ENCODE measurements around the gene DERA.

Gene DERA

DNA sequence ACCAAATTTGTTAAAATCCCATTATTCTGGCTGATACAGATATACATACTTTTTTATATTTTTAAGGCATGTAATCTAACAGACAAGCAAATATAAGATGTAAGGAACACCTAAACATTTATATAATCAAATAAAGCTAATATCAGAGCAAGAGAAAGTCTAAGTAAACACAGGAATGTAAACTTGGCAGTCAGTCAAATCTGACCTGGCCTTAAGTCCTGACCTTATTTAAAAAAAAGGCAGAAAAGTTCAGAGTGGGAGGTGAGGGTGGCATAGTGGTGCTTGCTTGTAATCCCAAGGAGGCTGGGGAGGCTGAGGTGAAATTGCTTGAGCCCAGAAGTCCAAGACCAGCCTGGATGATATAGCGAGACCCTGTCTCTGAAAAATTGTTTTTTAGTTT lies 152.6 kb downstream of the DERA start:
- Histone ChIP-seq H3K27me3 (peaks cover 2% of the 10 kb centered on the region), H3K27ac (no peak overlapping the region), H3K4me3 (ENCODE audit: low read depth in 1 of 2, low read length in 1 of 2) (no peak overlapping the region), H3K9me3 (no peaks in the 10 kb centered on the region), H3K4me1 (ENCODE audit: control insufficient read depth in 1 of 2, insufficient read depth in 1 of 2, low read depth in 1 of 2, low read length in 1 of 2) (no peaks in the 10 kb centered on the region), H3K36me3 (no peaks in the 10 kb centered on the region)
- TF ChIP-seq, protein P1, sequence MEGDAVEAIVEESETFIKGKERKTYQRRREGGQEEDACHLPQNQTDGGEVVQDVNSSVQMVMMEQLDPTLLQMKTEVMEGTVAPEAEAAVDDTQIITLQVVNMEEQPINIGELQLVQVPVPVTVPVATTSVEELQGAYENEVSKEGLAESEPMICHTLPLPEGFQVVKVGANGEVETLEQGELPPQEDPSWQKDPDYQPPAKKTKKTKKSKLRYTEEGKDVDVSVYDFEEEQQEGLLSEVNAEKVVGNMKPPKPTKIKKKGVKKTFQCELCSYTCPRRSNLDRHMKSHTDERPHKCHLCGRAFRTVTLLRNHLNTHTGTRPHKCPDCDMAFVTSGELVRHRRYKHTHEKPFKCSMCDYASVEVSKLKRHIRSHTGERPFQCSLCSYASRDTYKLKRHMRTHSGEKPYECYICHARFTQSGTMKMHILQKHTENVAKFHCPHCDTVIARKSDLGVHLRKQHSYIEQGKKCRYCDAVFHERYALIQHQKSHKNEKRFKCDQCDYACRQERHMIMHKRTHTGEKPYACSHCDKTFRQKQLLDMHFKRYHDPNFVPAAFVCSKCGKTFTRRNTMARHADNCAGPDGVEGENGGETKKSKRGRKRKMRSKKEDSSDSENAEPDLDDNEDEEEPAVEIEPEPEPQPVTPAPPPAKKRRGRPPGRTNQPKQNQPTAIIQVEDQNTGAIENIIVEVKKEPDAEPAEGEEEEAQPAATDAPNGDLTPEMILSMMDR (IDR thresholded peaks at IDR 0.05): no peak

DNA sequence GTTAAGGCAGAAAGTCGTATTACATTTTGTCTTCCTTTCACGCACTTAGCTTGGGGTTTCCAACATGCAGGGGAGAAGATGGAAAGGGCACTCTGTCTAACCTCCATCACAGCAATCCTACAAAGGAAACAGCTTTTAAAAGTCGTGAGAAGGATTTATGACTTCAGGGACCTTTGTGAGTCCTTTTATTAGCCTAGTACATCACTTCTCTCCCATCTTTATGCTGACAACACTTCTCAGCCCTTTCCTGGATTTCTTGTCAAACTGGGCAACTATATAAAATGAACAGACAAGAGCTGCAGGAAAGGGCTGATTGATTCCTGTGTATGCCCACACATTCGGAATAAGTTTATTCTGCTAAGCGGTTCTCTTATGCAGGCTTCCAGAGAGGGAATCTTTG lies 159.0 kb downstream of the DERA start:
- TF ChIP-seq, protein P1 (IDR thresholded peaks at IDR 0.05): no peak
- no peaks in the 10 kb centered on the region for H3K9me3 ChIP-seq

DNA sequence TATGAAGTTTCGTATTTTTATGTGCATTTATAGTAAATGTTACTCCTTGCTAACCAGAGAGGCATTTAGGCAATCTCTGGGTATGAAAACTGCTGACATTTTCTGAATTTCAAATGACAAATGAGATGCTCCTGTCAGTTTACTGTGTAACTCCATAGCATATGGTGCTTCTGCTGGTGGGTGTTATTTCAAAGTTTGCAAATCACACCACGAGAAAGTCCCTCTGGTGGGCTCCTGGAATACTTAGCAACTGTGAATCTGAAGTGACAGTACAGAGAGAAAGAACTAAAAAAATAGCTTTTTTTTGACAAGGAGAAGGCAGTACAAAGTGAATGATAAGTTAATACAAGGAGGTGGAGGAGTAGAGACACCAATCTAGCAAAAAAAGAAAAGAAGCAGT lies 161.5 kb downstream of the DERA start:
- H3K4me1 ChIP-seq (ENCODE audit: control insufficient read depth in 1 of 2, insufficient read depth in 1 of 2, low read depth in 1 of 2, low read length in 1 of 2): no peaks in the 10 kb centered on the region
- H3K27me3 ChIP-seq: peaks cover 24% of the 10 kb centered on the region
- H3K4me3 ChIP-seq (ENCODE audit: low read depth in 1 of 2, low read length in 1 of 2): no peak overlapping the region
- TF ChIP-seq, protein P1 (IDR thresholded peaks at IDR 0.05): no peak
- H3K36me3 ChIP-seq: no peaks in the 10 kb centered on the region
- H3K27ac ChIP-seq: no peak overlapping the region
- H3K9me3 ChIP-seq: no peaks in the 10 kb centered on the region

More for the DNA sequence above, 159.0 kb downstream of the DERA start:
- Histone ChIP-seq H3K27ac (no peak overlapping the region), H3K4me1 (ENCODE audit: control insufficient read depth in 1 of 2, insufficient read depth in 1 of 2, low read depth in 1 of 2, low read length in 1 of 2) (no peaks in the 10 kb centered on the region), H3K36me3 (no peaks in the 10 kb centered on the region), H3K4me3 (ENCODE audit: low read depth in 1 of 2, low read length in 1 of 2) (no peak overlapping the region), H3K27me3 (peaks cover 24% of the 10 kb centered on the region)

DNA sequence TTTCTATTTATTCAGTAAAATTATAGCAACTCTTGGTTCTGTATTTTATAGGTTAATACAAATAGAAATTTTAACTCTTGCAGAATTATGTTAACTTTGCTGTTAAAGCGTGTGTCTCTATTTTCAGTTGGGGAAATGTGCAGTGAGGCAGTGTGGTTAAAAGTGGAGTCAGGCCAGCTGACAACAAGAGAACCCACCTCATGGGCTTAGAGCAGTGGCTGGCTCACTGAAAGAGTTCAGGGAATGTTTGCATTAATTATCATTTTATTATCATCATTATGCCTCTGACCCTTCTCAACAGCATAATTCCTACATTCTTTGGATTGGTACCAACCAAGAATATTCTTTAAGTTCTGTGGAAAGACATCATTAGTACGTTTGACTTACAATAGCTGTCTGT lies 163.8 kb downstream of the DERA start:
- TF ChIP-seq, protein P1 (IDR thresholded peaks at IDR 0.05): no peak
- no peaks in the 10 kb centered on the region for H3K4me1 ChIP-seq (ENCODE audit: control insufficient read depth in 1 of 2, insufficient read depth in 1 of 2, low read depth in 1 of 2, low read length in 1 of 2)
- H3K9me3 ChIP-seq: no peaks in the 10 kb centered on the region
- H3K36me3 ChIP-seq: no peaks in the 10 kb centered on the region
- no peak overlapping the region for H3K27ac ChIP-seq
- H3K27me3 ChIP-seq: peaks cover 13% of the 10 kb centered on the region
- H3K4me3 ChIP-seq (ENCODE audit: low read depth in 1 of 2, low read length in 1 of 2): no peak overlapping the region

DNA sequence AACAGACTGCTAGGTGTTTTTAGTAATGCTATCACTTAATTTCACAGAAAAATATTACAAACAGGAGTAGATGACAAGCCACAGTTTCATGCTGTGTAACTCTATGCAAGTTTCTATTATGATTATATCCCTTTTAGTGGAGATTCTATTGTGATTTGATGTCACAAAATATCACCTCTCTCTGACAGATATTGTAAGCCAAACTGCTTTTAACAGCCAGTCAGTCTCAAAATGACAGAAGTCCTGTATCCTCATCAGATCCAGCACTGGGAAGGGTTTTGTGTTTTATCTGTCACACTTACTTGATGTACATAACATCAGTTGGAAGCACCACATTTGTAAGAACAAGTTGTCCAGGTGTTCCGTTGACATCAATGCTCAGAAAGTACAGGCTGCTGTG lies 164.8 kb downstream of the DERA start:
- Histone ChIP-seq H3K9me3 (no peaks in the 10 kb centered on the region), H3K4me3 (ENCODE audit: low read depth in 1 of 2, low read length in 1 of 2) (no peak overlapping the region), H3K4me1 (ENCODE audit: control insufficient read depth in 1 of 2, insufficient read depth in 1 of 2, low read depth in 1 of 2, low read length in 1 of 2) (no peaks in the 10 kb centered on the region), H3K36me3 (no peaks in the 10 kb centered on the region), H3K27me3 (peaks cover 4% of the 10 kb centered on the region), H3K27ac (no peak overlapping the region)
- TF ChIP-seq, protein P1 (IDR thresholded peaks at IDR 0.05): no peak

DNA sequence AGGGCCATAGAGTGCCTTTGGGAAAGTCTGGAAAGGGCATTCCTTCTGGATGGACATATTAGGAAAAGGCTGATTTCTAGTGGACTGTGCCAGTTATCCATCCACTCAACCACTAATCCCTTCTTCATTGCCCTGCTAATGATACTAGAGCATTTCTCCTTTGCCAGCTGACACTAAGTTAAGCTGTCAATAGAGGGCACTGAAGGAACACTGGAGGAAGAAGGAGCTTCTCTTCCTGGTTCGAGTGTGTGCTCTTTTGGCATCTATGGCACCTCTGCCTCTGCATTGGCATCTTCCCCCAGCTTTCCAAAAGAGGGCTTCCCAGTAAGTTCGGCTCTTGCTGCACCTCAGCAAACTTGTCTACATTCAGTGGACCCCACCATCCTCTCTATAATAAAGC lies 165.4 kb downstream of the DERA start:
- Histone ChIP-seq H3K27ac (no peak overlapping the region), H3K4me3 (ENCODE audit: low read depth in 1 of 2, low read length in 1 of 2) (no peak overlapping the region), H3K9me3 (no peaks in the 10 kb centered on the region), H3K36me3 (no peaks in the 10 kb centered on the region), H3K4me1 (ENCODE audit: control insufficient read depth in 1 of 2, insufficient read depth in 1 of 2, low read depth in 1 of 2, low read length in 1 of 2) (no peaks in the 10 kb centered on the region), H3K27me3 (no peaks in the 10 kb centered on the region)
- TF ChIP-seq, protein P1 (IDR thresholded peaks at IDR 0.05): no peak

Measured in neutrophil (primary cell).